ENCODE results near the gene IGFBP2. TPM values are rescaled to one million over a fixed set of nuclear protein-coding genes. Genes with fewer than 3 reads are reported as not detected.

The IGFBP2 gene
- total and polyA plus RNA-seq, 2 experiments from 2014 or later = 177 to 364 TPM

- Mint-ChIP-seq H3K4me1 (peaks cover 25% of the 10 kb centered on the region), H3K27me3 (ENCODE audit: insufficient read depth, low read depth, poor library complexity) (peaks cover 27% of the 10 kb centered on the region)
- TF ChIP-seq ETS1 (IDR thresholded peaks at IDR 0.05) (no peak), CREB1 (CRISPR knock-in tag; IDR thresholded peaks at IDR 0.05; ENCODE audit: low read depth) (0 out of 2 replicates have a peak, but pooled peaks have one; percentile 5), EZH2phosphoT487 (IDR thresholded peaks at IDR 0.05; ENCODE audit: unreplicated experiment) (no peak), CTCF (conservative IDR thresholded peaks at IDR 0.05; ENCODE audit: low read depth in 2 of 2) (peak; percentile 38 to 61), ZNF462 (CRISPR knock-in tag; IDR thresholded peaks at IDR 0.05) (no peak), ZNF114 (CRISPR knock-in tag; IDR thresholded peaks at IDR 0.05) (no peak), EZH2 (IDR thresholded peaks at IDR 0.05; ENCODE audit: low read depth, unreplicated experiment) (peak; percentile 47)
These were observed 62.2 kb downstream of the IGFBP2 start, which contains the start of gene IGFBP5 for GRCh38 chr2:216695401-216695821. IGFBP5 (minus strand) TSS chr2:216695549; CDS start chr2:216694775, 774 bp downstream.

More at GRCh38 chr2:216695401-216695821, 62.2 kb downstream of the IGFBP2 start, which contains the start of gene IGFBP5:
- Histone ChIP-seq H3K27me3 (ENCODE audit: insufficient read depth) (peaks cover 38% of the 10 kb centered on the region), H3K36me3 (ENCODE audit: insufficient read depth) (no peaks in the 10 kb centered on the region), H3K27ac (ENCODE audit: low read depth) (no peak within 1 kb of the TSS), H3K79me2 (replicated peaks; ENCODE audit: insufficient read depth) (no peaks in the 10 kb centered on the region), H3K4me3 (peak within 1 kb of the TSS; percentile 77), H3F3A (replicated peaks; ENCODE audit: low read depth) (0 out of 2 replicates have a peak, but pooled peaks cover 4% of the 10 kb centered on the region), H3K9me2 (ENCODE audit: insufficient read depth) (no peaks in the 10 kb centered on the region), H3K4me1 (ENCODE audit: insufficient read depth) (peaks cover 16% of the 10 kb centered on the region), H3K4me2 (peak within 1 kb of the TSS; percentile 98), H2AFZ (peak within 1 kb of the TSS; percentile 76), H4K20me1 (replicated peaks; ENCODE audit: insufficient read depth) (no peaks in the 10 kb centered on the region)
- ATAC-seq (peak; percentile 26), DNase-seq (ENCODE audit: low spot score) (peak; percentile 94)
- Mint-ChIP-seq H3K27ac (no peak within 1 kb of the TSS), H3K4me3 (peak within 1 kb of the TSS; percentile 84), H3K9me3 (no peaks in the 10 kb centered on the region), H3K36me3 (ENCODE audit: low read depth) (no peaks in the 10 kb centered on the region)
